ENCODE measurements around the gene ANKRD13D. TPM values are rescaled to one million over a fixed set of nuclear protein-coding genes. Genes with fewer than 3 reads are reported as not detected.
A peak's percentile ranks its signal among the peaks of the same experiment; 100 is the strongest.

The ANKRD13D gene
- total and polyA plus RNA-seq, 8 donors, result 18.5 to 96.4 (median 36.8) TPM

GRCh38 chr11:67280788-67281551 lies 8.1 kb upstream of the ANKRD13D start:
- TF ChIP-seq POLR2AphosphoS5 (IDR thresholded peaks at IDR 0.05) (no peak), CTCF (IDR thresholded peaks at IDR 0.05) (no peak)
- peaks cover 72 to 80% (median 75%) of the 10 kb centered on the region in 4 donors for H3K36me3 ChIP-seq
- peak overlapping the region in 3 of 5 donors; percentile 89 to 95 (median 93) for H3K27ac ChIP-seq
- H3K9me3 ChIP-seq, result no peaks in the 10 kb centered on the region
- H3K27me3 ChIP-seq, result no peaks in the 10 kb centered on the region
- peaks cover 32 to 88% (median 50%) of the 10 kb centered on the region in 4 donors for H3K4me1 ChIP-seq
- intact Hi-C loops (cut with DNase I; ENCODE audit: low total_unique reads), result no loop called here
- DNase-seq, result no peak
- WGBS, 5 donors, result 87 to 96% (median 94%) methylated on average over 20 to 31 of the region's 31 CpGs
- H3K4me3 ChIP-seq, result no peak overlapping the region

DNA sequence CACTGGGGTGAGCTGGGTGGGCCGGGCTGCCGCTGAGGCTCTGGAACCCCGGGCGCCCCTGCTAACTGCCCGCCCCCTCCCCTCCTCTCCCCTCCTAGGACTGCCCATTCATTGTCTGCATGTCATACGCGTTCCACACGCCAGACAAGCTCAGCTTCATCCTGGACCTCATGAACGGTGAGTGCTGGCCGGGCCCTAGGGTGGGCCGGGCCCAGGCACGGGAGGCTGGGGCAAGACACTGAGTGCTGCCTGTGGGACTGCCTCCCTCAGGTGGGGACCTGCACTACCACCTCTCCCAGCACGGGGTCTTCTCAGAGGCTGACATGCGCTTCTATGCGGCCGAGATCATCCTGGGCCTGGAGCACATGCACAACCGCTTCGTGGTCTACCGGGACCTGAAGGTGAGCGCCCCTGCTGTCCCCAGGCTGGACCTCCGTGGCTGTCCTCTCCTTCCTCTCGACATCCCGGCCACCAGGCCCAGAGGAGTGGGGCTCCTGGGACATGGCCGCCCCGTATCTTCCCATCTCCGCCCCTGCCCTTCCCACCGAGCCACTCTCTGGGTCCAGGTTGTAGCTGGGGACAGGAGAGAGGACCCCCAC lies 7.5 kb upstream of the ANKRD13D start:
- H3K27me3 ChIP-seq, result no peaks in the 10 kb centered on the region
- 89 to 96% (median 91%) methylated on average over 16 to 27 of the region's 27 CpGs for WGBS, 5 donors
- peaks cover 73 to 86% (median 82%) of the 10 kb centered on the region in 4 donors for H3K36me3 ChIP-seq
- intact Hi-C loops (cut with DNase I; ENCODE audit: low total_unique reads), result no loop called here
- no peak overlapping the region for H3K4me3 ChIP-seq
- no peak for DNase-seq
- H3K27ac ChIP-seq, result peak overlapping the region in 3 of 5 donors; percentile 49 to 95 (median 70)
- no peaks in the 10 kb centered on the region for H3K9me3 ChIP-seq
- TF ChIP-seq EP300 (IDR thresholded peaks at IDR 0.05) (no peak), POLR2A (IDR thresholded peaks at IDR 0.05) (no peak), CTCF (IDR thresholded peaks at IDR 0.05) (no peak), POLR2AphosphoS5 (IDR thresholded peaks at IDR 0.05) (no peak)
- H3K4me1 ChIP-seq, result peaks cover 25 to 88% (median 46%) of the 10 kb centered on the region in 4 donors

DNA sequence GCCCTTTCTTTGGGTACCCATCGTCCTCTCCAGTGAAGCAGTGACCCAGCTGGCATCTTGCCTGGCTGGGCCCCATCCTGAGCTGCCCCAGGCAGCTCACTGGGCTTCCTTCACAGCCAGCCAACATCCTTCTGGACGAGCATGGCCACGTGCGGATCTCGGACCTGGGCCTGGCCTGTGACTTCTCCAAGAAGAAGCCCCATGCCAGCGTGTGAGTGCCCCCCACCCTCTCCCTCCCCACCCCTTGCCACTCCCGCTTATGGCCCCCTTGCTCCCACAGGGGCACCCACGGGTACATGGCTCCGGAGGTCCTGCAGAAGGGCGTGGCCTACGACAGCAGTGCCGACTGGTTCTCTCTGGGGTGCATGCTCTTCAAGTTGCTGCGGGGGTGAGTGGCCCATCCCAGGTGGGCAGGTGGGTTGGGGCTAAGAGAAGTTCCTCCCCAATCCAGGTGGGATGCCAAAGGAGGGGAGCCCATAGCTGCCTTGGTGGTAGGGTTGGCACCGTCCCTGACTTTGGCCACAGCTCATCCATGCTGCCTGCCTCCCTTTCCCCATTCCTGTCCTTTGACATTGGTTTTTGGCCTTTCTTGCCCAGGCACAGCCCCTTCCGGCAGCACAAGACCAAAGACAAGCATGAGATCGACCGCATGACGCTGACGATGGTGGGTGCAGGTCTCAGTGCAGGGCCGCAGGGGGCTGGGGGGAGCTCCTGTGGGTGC lies 6.8 kb upstream of the ANKRD13D start:
- WGBS, 5 donors, result 83 to 89% (median 86%) methylated on average over 14 to 20 of the region's 20 CpGs

More for the DNA sequence above, 6.8 kb upstream of the ANKRD13D start:
- peaks cover 25 to 88% (median 45%) of the 10 kb centered on the region in 4 donors for H3K4me1 ChIP-seq
- peak overlapping the region in 3 of 5 donors; percentile 49 to 95 (median 70) for H3K27ac ChIP-seq
- H3K4me3 ChIP-seq, result no peak overlapping the region
- H3K36me3 ChIP-seq, result peaks cover 73 to 90% (median 86%) of the 10 kb centered on the region in 4 donors
- H3K9me3 ChIP-seq, result no peaks in the 10 kb centered on the region
- no peak for DNase-seq
- H3K27me3 ChIP-seq, result no peaks in the 10 kb centered on the region
- intact Hi-C loops (cut with DNase I; ENCODE audit: low total_unique reads), result no loop called here
- TF ChIP-seq EP300 (IDR thresholded peaks at IDR 0.05) (no peak), POLR2AphosphoS5 (IDR thresholded peaks at IDR 0.05) (no peak), CTCF (IDR thresholded peaks at IDR 0.05) (no peak), POLR2A (IDR thresholded peaks at IDR 0.05) (no peak)
